Kidney (tissue), 14 donors: ENCODE data around the gene CCN6. TPM values are rescaled to one million over a fixed set of nuclear protein-coding genes. Genes with fewer than 3 reads are reported as not detected.

Source experiments
- DNase-seq, 5 donors: peaks; one replicate each; pipeline ENCODE4 v3.0.0-alpha.2; 2013 to 2020
- FAIRE-seq: peaks from 2 replicates; lab custom pipeline; 2012; peaks lifted over from hg19 to GRCh38; lab: Jason Lieb, UNC
- H3K27ac ChIP-seq, 2 donors: one replicate each; pipeline ENCODE4 v1.7.0; 2013; ENCODE audit warnings: low read depth in 2 of 2, low read length in 2 of 2, inconsistent platforms in 1 of 2
- H3K27me3 ChIP-seq: one replicate; pipeline ENCODE4 v1.7.1; 2013; ENCODE audit warnings: low read length, inconsistent platforms; ENCODE audit not compliant: control insufficient read depth, insufficient read depth
- H3K36me3 ChIP-seq, 3 donors: one replicate each; pipeline versions ENCODE4 v1.7.0 to v1.7.1; 2013; ENCODE audit warnings: low read length in 3 of 3, control low read depth in 1 of 3, inconsistent platforms in 1 of 3; ENCODE audit not compliant: insufficient read depth in 3 of 3, control insufficient read depth in 2 of 3
- H3K4me1 ChIP-seq, 3 donors: one replicate each; pipeline versions ENCODE4 v1.7.0 to v1.7.1; 2013; ENCODE audit warnings: low read length in 3 of 3, inconsistent platforms in 1 of 3, low read depth in 1 of 3; ENCODE audit not compliant: control insufficient read depth in 2 of 3, insufficient read depth in 2 of 3
- H3K4me3 ChIP-seq, 3 donors: one replicate each; pipeline versions ENCODE4 v1.7.0 to v1.8.1; 2013; ENCODE audit warnings: low read length in 3 of 3, control low read depth in 1 of 3, inconsistent platforms in 1 of 3
- H3K9ac ChIP-seq, 3 donors: one replicate each; pipeline versions ENCODE4 v1.7.0 to v1.7.1; 2013; ENCODE audit warnings: low read length in 3 of 3, control low read depth in 1 of 3, inconsistent platforms in 1 of 3
- H3K9me3 ChIP-seq, 3 donors: one replicate each; pipeline versions ENCODE4 v1.7.0 to v1.7.1; 2013; ENCODE audit warnings: low read length in 3 of 3, control low read depth in 1 of 3, inconsistent platforms in 1 of 3; ENCODE audit not compliant: control insufficient read depth in 2 of 3, insufficient read depth in 1 of 3
- CTCF ChIP-seq: IDR thresholded peaks from 3 replicates; pipeline ENCODE4 v1.5.1; 2012; ENCODE audit warnings: mild to moderate bottlenecking, moderate library complexity, borderline replicate concordance; ENCODE audit not compliant: insufficient read depth; ENCODE audit errors: extremely low read depth
- intact Hi-C: fragments of 100-400 bp; cut with DNase I; formaldehyde crosslinking; loops from one replicate; pipeline ENCODE4 v1.11.1; 2022
- polyA plus RNA-seq: library from polyadenylated mRNA; stranded (reverse); fragments of 350-450 nt; fragmentation: Illumina TruSeq; extraction: RNeasy Lipid Tissue Mini Kit (QIAGEN cat#74804); gene quantifications from one replicate; pipeline ENCODE4 v1.2.3, GENCODE V29; 2014; ENCODE audit warnings: low read depth, low replicate concordance; ENCODE audit not compliant: insufficient read depth
- total RNA-seq: library from RNA; stranded (reverse); fragmentation: NEBNext Ultra II Directional; extraction: Animal tissue kit (Norgen Biotek cat#: 25700); gene quantifications from one replicate; pipeline ENCODE4 v1.2.1, GENCODE V29; 2021
- donor health status: control.
- donor health status: control.
- donor health status: control.
- donor health status: control.
- donor health status: control.
- donor health status: DM: yes; HTN: yes; CAD: no.
- donor health status: Normal renal cell carcinoma (clear cell type).

Gene CCN6
- total and polyA plus RNA-seq, 2 donors from 2014 or later: 6.7 to 8.4 TPM

- intact Hi-C loops: no loop called here
- no peak overlapping the region for H3K9ac ChIP-seq
- no peaks in the 10 kb centered on the region for H3K27me3 ChIP-seq
- FAIRE-seq: no peak
- no peaks in the 10 kb centered on the region for H3K4me1 ChIP-seq
- H3K9me3 ChIP-seq: no peaks in the 10 kb centered on the region
- H3K36me3 ChIP-seq: peaks cover 0 to 2% (median 0%) of the 10 kb centered on the region in 3 donors
- no peak overlapping the region for H3K27ac ChIP-seq
- no peak overlapping the region for H3K4me3 ChIP-seq
- no peak for TF ChIP-seq CTCF
- DNase-seq: no peak
These were observed 52.7 kb downstream of the CCN6 start for GRCh38 chr6:112106562-112106961.

- DNase-seq (peak in 3 of 5 donors; percentile 46 to 84 (median 62)), FAIRE-seq (no peak)
- no peak overlapping the region for H3K4me3 ChIP-seq
- intact Hi-C loops: no loop called here
- no peak overlapping the region for H3K27ac ChIP-seq
- no peak for TF ChIP-seq CTCF
- H3K9ac ChIP-seq: no peak overlapping the region
- no peaks in the 10 kb centered on the region for H3K27me3 ChIP-seq
- H3K4me1 ChIP-seq: no peaks in the 10 kb centered on the region
- H3K36me3 ChIP-seq: peaks cover 0 to 2% (median 0%) of the 10 kb centered on the region in 3 donors
- no peaks in the 10 kb centered on the region for H3K9me3 ChIP-seq
These were observed 55.4 kb downstream of the CCN6 start for GRCh38 chr6:112109262-112109661.

GRCh38 chr6:112113431-112113830, 59.5 kb downstream of the CCN6 start:
- no peaks in the 10 kb centered on the region for H3K27me3 ChIP-seq
- peaks cover 0 to 3% (median 0%) of the 10 kb centered on the region in 3 donors for H3K36me3 ChIP-seq
- intact Hi-C loops: no loop called here
- H3K4me1 ChIP-seq: no peaks in the 10 kb centered on the region
- no peak for TF ChIP-seq CTCF
- H3K9ac ChIP-seq: no peak overlapping the region
- no peaks in the 10 kb centered on the region for H3K9me3 ChIP-seq
- no peak for FAIRE-seq
- H3K4me3 ChIP-seq: no peak overlapping the region
- H3K27ac ChIP-seq: no peak overlapping the region
- DNase-seq: peak in 2 of 5 donors; percentile 20 to 50

GRCh38 chr6:112113918-112114317, 60.0 kb downstream of the CCN6 start:
- H3K4me3 ChIP-seq: no peak overlapping the region
- H3K36me3 ChIP-seq: peaks cover 0 to 3% (median 3%) of the 10 kb centered on the region in 3 donors
- no peak for TF ChIP-seq CTCF
- intact Hi-C loops: no loop called here
- FAIRE-seq (no peak), DNase-seq (peak in 1 of 5 donors; percentile 11)
- H3K27me3 ChIP-seq: no peaks in the 10 kb centered on the region
- H3K27ac ChIP-seq: no peak overlapping the region
- no peaks in the 10 kb centered on the region for H3K9me3 ChIP-seq
- no peaks in the 10 kb centered on the region for H3K4me1 ChIP-seq
- no peak overlapping the region for H3K9ac ChIP-seq
